Tibial nerve (tissue), 4 donors: ENCODE measurements around the gene PHACTR1. TPM values are rescaled to one million over a fixed set of nuclear protein-coding genes. Genes with fewer than 3 reads are reported as not detected.

ENCODE experiments used
- DNase-seq, 2 donors: peaks; one replicate each; pipeline ENCODE4 v3.0.0-alpha.2; 2019; ENCODE audit warnings: low spot score in 2 of 2
- H3K27ac ChIP-seq, 4 donors: fragments of 200-600 bp; sonication (generic) in 3 of 4; one replicate each; pipeline ENCODE4 v1.5.1; 2017 to 2019; ENCODE audit warnings: mild to moderate bottlenecking in 1 of 4
- H3K27me3 ChIP-seq, 2 donors: fragments of 200-600 bp; sonication (generic) in 1 of 2; one replicate each; pipeline versions ENCODE4 v1.5.1 to v1.6.0; 2017 to 2019
- H3K36me3 ChIP-seq, 3 donors: fragments of 200-600 bp; sonication (generic); one replicate each; pipeline ENCODE4 v1.5.1; 2018 to 2019
- H3K4me1 ChIP-seq, 4 donors: fragments of 200-600 bp; sonication (generic) in 3 of 4; one replicate each; pipeline ENCODE4 v1.5.1; 2017 to 2019
- H3K4me3 ChIP-seq, 4 donors: fragments of 200-600 bp; sonication (generic) in 3 of 4; one replicate each; pipeline ENCODE4 v1.5.1; 2017 to 2019; ENCODE audit warnings: mild to moderate bottlenecking in 1 of 4, moderate library complexity in 1 of 4
- H3K9me3 ChIP-seq, 4 donors: fragments of 200-600 bp; sonication (generic) in 3 of 4; one replicate each; pipeline ENCODE4 v1.5.1; 2017 to 2019
- EP300 ChIP-seq, 2 donors: sonication (generic); formaldehyde crosslinking; IDR thresholded peaks; one replicate each; pipeline ENCODE4 v1.6.1; 2017; ENCODE audit warnings: antibody characterized with exemption in 2 of 2, mild to moderate bottlenecking in 1 of 2
- POLR2A ChIP-seq, 2 donors: fragments of 450-650 bp; IDR thresholded peaks; one replicate each; pipeline ENCODE4 v1.6.1; 2017; ENCODE audit warnings: antibody characterized with exemption in 2 of 2, mild to moderate bottlenecking in 2 of 2, moderate library complexity in 2 of 2
- WGBS, 2 donors: methylation state at CpG; one replicate each; pipeline ENCODE4 v1.1.5; 2018; 5-methylcytosine and 5-hydroxymethylcytosine counted together
- total RNA-seq, 4 donors: library from RNA; depleted of rRNA; stranded (reverse); fragments of >200 nt; gene quantifications; one replicate each; pipeline ENCODE4 v1.1.0, GENCODE V29; 2016
- TF ChIP-seq, protein P1 (sequence below), 5 experiments: fragments of 200-600 bp in 3 of 5; fragments of 450-650 bp in 2 of 5; sonication (generic) in 3 of 5; IDR thresholded peaks; one replicate each; pipeline ENCODE4 v1.5.1; 2016 to 2019; ENCODE audit warnings: antibody characterized with exemption in 5 of 5, mild to moderate bottlenecking in 3 of 5, moderate library complexity in 2 of 5

The PHACTR1 gene
- total RNA-seq, 4 donors from 2014 or later: 1.5 to 2.7 (median 1.6) TPM

DNA sequence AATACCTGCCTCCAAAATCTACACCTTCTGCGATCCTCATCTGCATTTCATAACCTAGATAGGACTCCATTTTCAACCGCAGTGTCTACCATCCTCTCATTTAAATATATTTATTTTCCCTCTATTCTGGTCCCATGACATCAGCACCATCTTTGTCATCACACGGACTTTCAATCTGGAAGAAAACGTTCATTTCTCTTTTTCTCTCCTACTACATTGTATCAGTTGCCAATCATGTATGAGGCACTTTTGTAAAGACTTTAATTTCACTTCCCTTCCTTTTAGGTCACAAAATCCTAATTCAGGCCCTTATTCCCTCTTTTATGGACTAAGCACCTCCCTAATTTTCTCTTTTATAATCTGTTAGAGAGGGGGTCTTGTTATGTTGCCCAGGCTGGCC is 89.6 kb downstream of the PHACTR1 start:
- 72 to 82% methylated on average over 4 of the region's 4 CpGs for WGBS, 2 donors
- TF ChIP-seq EP300 (IDR thresholded peaks at IDR 0.05) (no peak), POLR2A (IDR thresholded peaks at IDR 0.05) (no peak)
- TF ChIP-seq, protein P1, sequence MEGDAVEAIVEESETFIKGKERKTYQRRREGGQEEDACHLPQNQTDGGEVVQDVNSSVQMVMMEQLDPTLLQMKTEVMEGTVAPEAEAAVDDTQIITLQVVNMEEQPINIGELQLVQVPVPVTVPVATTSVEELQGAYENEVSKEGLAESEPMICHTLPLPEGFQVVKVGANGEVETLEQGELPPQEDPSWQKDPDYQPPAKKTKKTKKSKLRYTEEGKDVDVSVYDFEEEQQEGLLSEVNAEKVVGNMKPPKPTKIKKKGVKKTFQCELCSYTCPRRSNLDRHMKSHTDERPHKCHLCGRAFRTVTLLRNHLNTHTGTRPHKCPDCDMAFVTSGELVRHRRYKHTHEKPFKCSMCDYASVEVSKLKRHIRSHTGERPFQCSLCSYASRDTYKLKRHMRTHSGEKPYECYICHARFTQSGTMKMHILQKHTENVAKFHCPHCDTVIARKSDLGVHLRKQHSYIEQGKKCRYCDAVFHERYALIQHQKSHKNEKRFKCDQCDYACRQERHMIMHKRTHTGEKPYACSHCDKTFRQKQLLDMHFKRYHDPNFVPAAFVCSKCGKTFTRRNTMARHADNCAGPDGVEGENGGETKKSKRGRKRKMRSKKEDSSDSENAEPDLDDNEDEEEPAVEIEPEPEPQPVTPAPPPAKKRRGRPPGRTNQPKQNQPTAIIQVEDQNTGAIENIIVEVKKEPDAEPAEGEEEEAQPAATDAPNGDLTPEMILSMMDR (IDR thresholded peaks at IDR 0.05): no peak
- H3K4me1 ChIP-seq: no peaks in the 10 kb centered on the region
- no peaks in the 10 kb centered on the region for H3K9me3 ChIP-seq
- H3K27ac ChIP-seq: no peak overlapping the region
- H3K27me3 ChIP-seq: no peaks in the 10 kb centered on the region
- no peak overlapping the region for H3K4me3 ChIP-seq
- DNase-seq: no peak
- H3K36me3 ChIP-seq: no peaks in the 10 kb centered on the region

DNA sequence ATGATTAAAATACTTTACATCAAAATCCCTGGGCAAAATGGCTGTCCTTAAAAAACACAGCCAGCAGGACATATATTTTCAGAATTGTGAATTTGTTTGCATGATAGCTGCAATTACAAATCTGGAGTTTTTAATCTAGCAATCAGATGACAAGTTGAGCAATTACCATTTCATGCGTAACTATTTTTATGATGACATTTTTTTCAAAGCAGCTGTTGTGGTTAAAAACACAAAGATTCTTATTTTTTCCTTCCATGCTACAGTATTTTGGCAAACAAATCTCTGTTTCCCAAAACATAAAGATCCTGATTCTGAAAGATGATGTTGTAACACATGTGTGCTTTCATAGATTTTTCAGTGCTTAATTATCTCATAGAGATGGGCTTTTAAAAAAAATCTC is 90.2 kb downstream of the PHACTR1 start:
- no peak for DNase-seq
- no peak overlapping the region for H3K27ac ChIP-seq
- no peaks in the 10 kb centered on the region for H3K27me3 ChIP-seq
- 49 to 50% methylated on average over 1 of the region's 1 CpG for WGBS, 2 donors
- TF ChIP-seq EP300 (IDR thresholded peaks at IDR 0.05): no peak
- no peak for TF ChIP-seq POLR2A (IDR thresholded peaks at IDR 0.05)
- TF ChIP-seq, protein P1 (IDR thresholded peaks at IDR 0.05): no peak
- H3K4me1 ChIP-seq: no peaks in the 10 kb centered on the region
- H3K36me3 ChIP-seq: no peaks in the 10 kb centered on the region
- H3K9me3 ChIP-seq: no peaks in the 10 kb centered on the region
- H3K4me3 ChIP-seq: no peak overlapping the region

- no peak overlapping the region for H3K27ac ChIP-seq
- no peak for DNase-seq
- 79 to 83% methylated on average over 8 of the region's 8 CpGs for WGBS, 2 donors
- no peaks in the 10 kb centered on the region for H3K4me1 ChIP-seq
- no peak overlapping the region for H3K4me3 ChIP-seq
- no peak for TF ChIP-seq EP300 (IDR thresholded peaks at IDR 0.05)
- TF ChIP-seq, protein P1 (IDR thresholded peaks at IDR 0.05): no peak
- no peak for TF ChIP-seq POLR2A (IDR thresholded peaks at IDR 0.05)
- no peaks in the 10 kb centered on the region for H3K36me3 ChIP-seq
- no peaks in the 10 kb centered on the region for H3K9me3 ChIP-seq
- H3K27me3 ChIP-seq: no peaks in the 10 kb centered on the region
These were observed 95.0 kb downstream of the PHACTR1 start for GRCh38 chr6:12811519-12811918.

DNA sequence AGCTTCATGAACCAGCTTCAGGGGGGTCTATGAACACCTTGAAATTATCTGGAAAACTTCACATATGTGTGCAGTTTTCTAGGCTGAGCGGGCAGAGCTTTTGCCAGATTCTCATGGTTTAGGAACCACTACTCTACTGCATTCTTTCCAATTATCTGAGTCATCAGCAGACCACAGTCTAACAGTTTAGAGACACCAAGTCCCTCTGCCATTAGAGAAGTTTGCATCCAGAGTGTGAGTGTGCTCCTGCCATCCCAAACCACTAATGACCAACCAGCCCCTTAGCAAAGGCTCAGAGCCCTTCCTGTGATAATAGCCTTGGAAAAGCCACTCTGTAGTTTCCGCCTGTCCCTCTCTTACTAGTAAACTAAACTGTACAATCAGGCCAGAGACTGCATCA is 96.8 kb downstream of the PHACTR1 start:
- H3K9me3 ChIP-seq: no peaks in the 10 kb centered on the region
- no peak overlapping the region for H3K27ac ChIP-seq
- DNase-seq: no peak
- H3K27me3 ChIP-seq: no peaks in the 10 kb centered on the region
- H3K4me3 ChIP-seq: no peak overlapping the region
- H3K36me3 ChIP-seq: no peaks in the 10 kb centered on the region
- no peaks in the 10 kb centered on the region for H3K4me1 ChIP-seq
- 89 to 97% methylated on average over 2 of the region's 2 CpGs for WGBS, 2 donors
- TF ChIP-seq POLR2A (IDR thresholded peaks at IDR 0.05) (no peak), EP300 (IDR thresholded peaks at IDR 0.05) (no peak)
- TF ChIP-seq, protein P1 (IDR thresholded peaks at IDR 0.05): no peak

DNA sequence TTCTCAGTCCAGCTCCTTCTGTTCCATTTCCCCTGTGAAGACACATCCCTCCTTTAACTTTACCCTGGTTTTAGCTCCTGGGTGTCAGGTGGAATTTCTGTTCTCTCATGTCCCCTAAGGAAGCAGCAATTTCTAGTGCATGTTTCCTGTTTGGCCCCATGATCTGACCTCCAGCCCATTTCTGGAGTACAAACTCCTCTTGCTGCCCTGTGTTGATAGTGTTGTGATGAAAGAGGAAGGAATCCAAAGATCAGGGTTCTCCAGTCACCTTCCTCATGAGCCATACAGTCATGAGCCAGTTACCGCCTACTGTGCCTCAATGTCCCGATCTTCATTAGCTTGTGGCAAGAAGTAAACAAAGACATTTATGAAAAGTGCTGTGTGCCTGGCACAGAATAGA is 97.4 kb downstream of the PHACTR1 start:
- H3K4me3 ChIP-seq: no peak overlapping the region
- H3K36me3 ChIP-seq: no peaks in the 10 kb centered on the region
- no peaks in the 10 kb centered on the region for H3K27me3 ChIP-seq
- 92 to 98% methylated on average over 2 of the region's 2 CpGs for WGBS, 2 donors
- TF ChIP-seq POLR2A (IDR thresholded peaks at IDR 0.05) (no peak), EP300 (IDR thresholded peaks at IDR 0.05) (no peak)
- TF ChIP-seq, protein P1 (IDR thresholded peaks at IDR 0.05): no peak
- H3K4me1 ChIP-seq: no peaks in the 10 kb centered on the region
- no peak for DNase-seq
- H3K27ac ChIP-seq: no peak overlapping the region
- no peaks in the 10 kb centered on the region for H3K9me3 ChIP-seq
